HepG2 (cell line): ENCODE measurements around the gene SLC6A6. TPM values are rescaled to one million over a fixed set of nuclear protein-coding genes. Genes with fewer than 3 reads are reported as not detected.

ENCODE experiments used
- DMTF1 ChIP-seq: sonication (generic); formaldehyde crosslinking; IDR thresholded peaks from 2 replicates; pipeline ENCODE4 v1.4.0; 2020; ENCODE audit warnings: mild to moderate bottlenecking, missing genetic modification reagents
- HOXA3 ChIP-seq: sonication (generic); formaldehyde crosslinking; IDR thresholded peaks from 2 replicates; pipeline ENCODE4 v1.5.0; 2020; ENCODE audit warnings: missing genetic modification reagents
- TBP ChIP-seq: sonication (generic); formaldehyde crosslinking; IDR thresholded peaks from 2 replicates; pipeline ENCODE4 v1.5.0; 2020; ENCODE audit warnings: missing genetic modification reagents
- YY1 ChIP-seq: IDR thresholded peaks from 2 replicates; pipeline ENCODE4 v1.6.1; 2011; ENCODE audit warnings: low read length, low read depth, moderate library complexity, mild to moderate bottlenecking; ENCODE audit not compliant: insufficient read depth, insufficient replicate concordance
- ZKSCAN8 ChIP-seq: IDR thresholded peaks from 2 replicates; pipeline ENCODE4 v1.6.1; 2016; ENCODE audit warnings: borderline replicate concordance, missing genetic modification reagents, missing compliant biosample characterization
- ZNF235 ChIP-seq: sonication (generic); formaldehyde crosslinking; IDR thresholded peaks from 2 replicates; pipeline ENCODE4 v1.8.1; 2023; ENCODE audit warnings: mild to moderate bottlenecking, missing genetic modification reagents, borderline replicate concordance
- ZNF407 ChIP-seq: sonication (generic); formaldehyde crosslinking; IDR thresholded peaks from one replicate; pipeline ENCODE4 v1.5.1; 2020; ENCODE audit warnings: mild to moderate bottlenecking, missing genetic modification reagents; ENCODE audit errors: not compliant biosample characterization
- ZNF468 ChIP-seq: sonication (generic); formaldehyde crosslinking; IDR thresholded peaks from 2 replicates; pipeline ENCODE4 v1.8.0; 2022; ENCODE audit warnings: mild to moderate bottlenecking, moderate library complexity, missing genetic modification reagents
- ZNF496 ChIP-seq: sonication (generic); formaldehyde crosslinking; IDR thresholded peaks from 2 replicates; pipeline ENCODE4 v1.8.1; 2023; ENCODE audit warnings: mild to moderate bottlenecking, moderate library complexity, missing genetic modification reagents; ENCODE audit not compliant: insufficient replicate concordance
- ZNF761 ChIP-seq: sonication (generic); formaldehyde crosslinking; conservative IDR thresholded peaks from 2 replicates; pipeline ENCODE4 v1.4.0; 2020; ENCODE audit warnings: mild to moderate bottlenecking, missing genetic modification reagents
- ZSCAN29 ChIP-seq: sonication (generic); formaldehyde crosslinking; conservative IDR thresholded peaks from 2 replicates; pipeline ENCODE4 v1.4.0; 2020; ENCODE audit warnings: mild to moderate bottlenecking, missing genetic modification reagents
- polyA plus RNA-seq, 8 experiments: library from polyadenylated mRNA; depleted of rRNA in 3 of 8; stranded (reverse) in 7 of 8; unstranded in 1 of 8; fragments of >200 nt; fragmentation: Illumina TruSeq in 4 of 8; extraction: Trizol in 4 of 8; gene quantifications; 2 replicates each; pipeline versions ENCODE4 v1.2.1 to v1.2.3, GENCODE V29; 2011 to 2016; ENCODE audit warnings: low read depth in 4 of 8, missing spikeins in 1 of 8, mixed read lengths in 1 of 8; ENCODE audit not compliant: insufficient read depth in 1 of 8
- total RNA-seq, 5 experiments: library from RNA; depleted of rRNA; stranded (reverse); fragments of >200 nt; fragmentation: Illumina TruSeq; extraction: Trizol; gene quantifications; 2 replicates each; pipeline ENCODE4 v1.2.3, GENCODE V29; 2016; ENCODE audit warnings: low read depth in 1 of 5
- TF ChIP-seq, protein P1 (sequence below), 2 experiments: sonication (generic) in 1 of 2; formaldehyde crosslinking in 1 of 2; IDR thresholded peaks; 2 replicates each; pipeline versions ENCODE4 v1.6.1 to v1.9.0; 2014 to 2022; ENCODE audit warnings: antibody characterized with exemption in 1 of 2, borderline replicate concordance in 1 of 2, inconsistent platforms in 1 of 2, low read depth in 1 of 2, missing genetic modification reagents in 1 of 2

The SLC6A6 gene
- total and polyA plus RNA-seq, 2 of the 13 experiments (the other 11 are each of a cell fraction or from before 2014, with no cell fraction given): 14.1 to 20.7 TPM

DNA sequence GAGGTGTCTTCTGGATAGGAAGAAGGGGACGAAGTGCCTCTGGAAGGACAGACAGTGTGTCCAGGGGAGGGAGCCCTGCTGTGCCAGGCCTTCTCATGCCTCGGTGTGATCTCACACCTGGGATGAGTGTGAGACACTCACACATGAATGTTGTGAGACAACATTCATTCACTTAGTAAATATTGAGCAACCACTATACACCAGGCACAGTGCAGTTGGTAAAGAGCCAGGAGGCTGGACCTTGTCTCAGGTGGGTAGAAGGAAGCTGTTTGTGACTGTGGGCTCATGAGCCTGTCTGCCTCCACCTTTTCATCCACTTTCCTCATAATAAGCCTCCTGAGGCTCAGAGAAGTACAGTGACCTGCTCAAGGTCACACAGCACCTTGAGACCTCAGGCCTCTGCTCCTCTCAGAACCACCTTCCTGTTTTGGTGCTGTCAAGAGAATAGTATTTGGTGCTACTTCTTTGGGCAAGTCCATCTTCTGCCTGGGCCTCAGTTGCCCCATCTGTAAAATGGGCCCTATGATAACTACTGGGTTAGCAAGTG, 20.9 kb downstream of the SLC6A6 start (continued):
- TF ChIP-seq DMTF1 (CRISPR knock-in tag): no peak
- TF ChIP-seq TBP (CRISPR knock-in tag): no peak
- TF ChIP-seq YY1: no peak
- TF ChIP-seq ZKSCAN8: peak; percentile 78; the same call in 1 of the 2 replicates
- no peak for TF ChIP-seq ZNF496
- 0 out of 2 replicates have a peak, but pooled peaks have one; percentile 33 for TF ChIP-seq ZNF761 (CRISPR knock-in tag)
- TF ChIP-seq, protein P1, sequence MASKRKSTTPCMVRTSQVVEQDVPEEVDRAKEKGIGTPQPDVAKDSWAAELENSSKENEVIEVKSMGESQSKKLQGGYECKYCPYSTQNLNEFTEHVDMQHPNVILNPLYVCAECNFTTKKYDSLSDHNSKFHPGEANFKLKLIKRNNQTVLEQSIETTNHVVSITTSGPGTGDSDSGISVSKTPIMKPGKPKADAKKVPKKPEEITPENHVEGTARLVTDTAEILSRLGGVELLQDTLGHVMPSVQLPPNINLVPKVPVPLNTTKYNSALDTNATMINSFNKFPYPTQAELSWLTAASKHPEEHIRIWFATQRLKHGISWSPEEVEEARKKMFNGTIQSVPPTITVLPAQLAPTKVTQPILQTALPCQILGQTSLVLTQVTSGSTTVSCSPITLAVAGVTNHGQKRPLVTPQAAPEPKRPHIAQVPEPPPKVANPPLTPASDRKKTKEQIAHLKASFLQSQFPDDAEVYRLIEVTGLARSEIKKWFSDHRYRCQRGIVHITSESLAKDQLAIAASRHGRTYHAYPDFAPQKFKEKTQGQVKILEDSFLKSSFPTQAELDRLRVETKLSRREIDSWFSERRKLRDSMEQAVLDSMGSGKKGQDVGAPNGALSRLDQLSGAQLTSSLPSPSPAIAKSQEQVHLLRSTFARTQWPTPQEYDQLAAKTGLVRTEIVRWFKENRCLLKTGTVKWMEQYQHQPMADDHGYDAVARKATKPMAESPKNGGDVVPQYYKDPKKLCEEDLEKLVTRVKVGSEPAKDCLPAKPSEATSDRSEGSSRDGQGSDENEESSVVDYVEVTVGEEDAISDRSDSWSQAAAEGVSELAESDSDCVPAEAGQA (IDR thresholded peaks at IDR 0.05; ENCODE audit: low read depth): no peak
- TF ChIP-seq, protein P1 (CRISPR knock-in tag; IDR thresholded peaks at IDR 0.05; ENCODE audit: borderline replicate concordance): no peak
- no peak for TF ChIP-seq ZNF235 (CRISPR knock-in tag)
- no peak for TF ChIP-seq ZNF407 (CRISPR knock-in tag)
- TF ChIP-seq HOXA3 (CRISPR knock-in tag): peak; percentile 29; the same call in 1 of the 2 replicates
- no peak for TF ChIP-seq ZNF468 (CRISPR knock-in tag)
- TF ChIP-seq ZSCAN29 (CRISPR knock-in tag): no peak
